Progenitor cell of endocrine pancreas (in vitro differentiated cells): ENCODE data around the gene CROCC2. TPM values are rescaled to one million over a fixed set of nuclear protein-coding genes. Genes with fewer than 3 reads are reported as not detected.

Source experiments
- DNase-seq: peaks from one replicate; pipeline ENCODE4 v3.0.0; 2021; ENCODE audit warnings: low spot score; ENCODE audit not compliant: unreplicated experiment
- H3K27ac Mint-ChIP-seq: 2 replicates; pipeline ENCODE4 v1.8.0; 2021; ENCODE audit warnings: mild to moderate bottlenecking, moderate library complexity, mixed read lengths
- H3K27me3 Mint-ChIP-seq: 2 replicates; pipeline ENCODE4 v1.8.0; 2021; ENCODE audit warnings: mixed read lengths
- H3K36me3 Mint-ChIP-seq: 2 replicates; pipeline ENCODE4 v1.8.0; 2022; ENCODE audit warnings: mixed read lengths; ENCODE audit not compliant: insufficient read depth
- H3K4me1 Mint-ChIP-seq: 2 replicates; pipeline ENCODE4 v1.8.0; 2021; ENCODE audit warnings: low read depth, mixed read lengths
- H3K4me3 Mint-ChIP-seq: 2 replicates; pipeline ENCODE4 v1.8.0; 2021; ENCODE audit warnings: low read depth, mild to moderate bottlenecking, moderate library complexity, mixed read lengths
- H3K9me3 Mint-ChIP-seq: 2 replicates; pipeline ENCODE4 v1.8.0; 2021; ENCODE audit warnings: low read depth, mixed read lengths
- total RNA-seq: library from RNA; stranded (reverse); gene quantifications from 2 replicates; pipeline ENCODE4 v1.2.1, GENCODE V29; 2021
- TF ChIP-seq, protein P1 (sequence below): fragments of 200-600 bp; sonication (generic); IDR thresholded peaks from one replicate; pipeline ENCODE4 v1.5.0; 2021; ENCODE audit warnings: antibody characterized with exemption, mild to moderate bottlenecking; ENCODE audit not compliant: unreplicated experiment

Gene CROCC2
- total RNA-seq, 1 donor from 2014 or later: 0.36 TPM

DNA sequence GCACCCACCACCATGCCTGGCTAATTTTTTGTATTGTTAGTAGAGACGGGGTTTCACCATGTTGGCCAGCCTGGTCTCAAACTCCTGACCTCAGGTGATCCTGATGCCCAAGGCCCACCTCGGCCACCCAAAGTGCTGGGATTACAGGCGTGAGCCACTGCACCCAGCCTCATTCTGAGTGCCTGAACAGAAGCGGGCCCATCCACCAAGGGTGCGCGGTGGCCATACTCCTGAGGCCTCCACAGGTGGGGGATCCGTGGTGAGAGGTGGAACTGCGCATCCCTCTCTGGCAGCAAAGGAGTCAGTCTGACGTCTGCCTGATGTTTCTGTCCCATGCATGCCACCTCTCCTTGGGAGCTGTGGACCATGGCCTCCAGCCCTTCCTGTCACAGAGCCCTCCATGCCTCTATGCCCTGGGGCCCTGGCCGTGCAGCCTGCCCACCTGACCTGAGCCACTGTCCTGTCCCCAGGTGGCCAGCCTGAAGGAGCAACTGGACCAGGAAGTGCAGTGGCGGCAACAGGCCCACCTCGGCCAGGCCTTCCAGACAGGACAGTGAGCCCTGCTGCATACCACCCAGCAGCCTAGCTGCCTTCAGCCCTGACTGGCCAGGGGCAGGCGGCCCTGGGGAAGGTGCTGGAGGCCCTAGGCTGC, 84.7 kb downstream of the CROCC2 start:
- peaks cover 11% of the 10 kb centered on the region for H3K27me3 Mint-ChIP-seq
- no peaks in the 10 kb centered on the region for H3K9me3 Mint-ChIP-seq
- H3K27ac Mint-ChIP-seq: no peak overlapping the region
- peak; percentile 6 for DNase-seq
- H3K4me3 Mint-ChIP-seq: no peak overlapping the region
- TF ChIP-seq, protein P1, sequence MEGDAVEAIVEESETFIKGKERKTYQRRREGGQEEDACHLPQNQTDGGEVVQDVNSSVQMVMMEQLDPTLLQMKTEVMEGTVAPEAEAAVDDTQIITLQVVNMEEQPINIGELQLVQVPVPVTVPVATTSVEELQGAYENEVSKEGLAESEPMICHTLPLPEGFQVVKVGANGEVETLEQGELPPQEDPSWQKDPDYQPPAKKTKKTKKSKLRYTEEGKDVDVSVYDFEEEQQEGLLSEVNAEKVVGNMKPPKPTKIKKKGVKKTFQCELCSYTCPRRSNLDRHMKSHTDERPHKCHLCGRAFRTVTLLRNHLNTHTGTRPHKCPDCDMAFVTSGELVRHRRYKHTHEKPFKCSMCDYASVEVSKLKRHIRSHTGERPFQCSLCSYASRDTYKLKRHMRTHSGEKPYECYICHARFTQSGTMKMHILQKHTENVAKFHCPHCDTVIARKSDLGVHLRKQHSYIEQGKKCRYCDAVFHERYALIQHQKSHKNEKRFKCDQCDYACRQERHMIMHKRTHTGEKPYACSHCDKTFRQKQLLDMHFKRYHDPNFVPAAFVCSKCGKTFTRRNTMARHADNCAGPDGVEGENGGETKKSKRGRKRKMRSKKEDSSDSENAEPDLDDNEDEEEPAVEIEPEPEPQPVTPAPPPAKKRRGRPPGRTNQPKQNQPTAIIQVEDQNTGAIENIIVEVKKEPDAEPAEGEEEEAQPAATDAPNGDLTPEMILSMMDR: no peak
- no peaks in the 10 kb centered on the region for H3K4me1 Mint-ChIP-seq
- no peaks in the 10 kb centered on the region for H3K36me3 Mint-ChIP-seq

DNA sequence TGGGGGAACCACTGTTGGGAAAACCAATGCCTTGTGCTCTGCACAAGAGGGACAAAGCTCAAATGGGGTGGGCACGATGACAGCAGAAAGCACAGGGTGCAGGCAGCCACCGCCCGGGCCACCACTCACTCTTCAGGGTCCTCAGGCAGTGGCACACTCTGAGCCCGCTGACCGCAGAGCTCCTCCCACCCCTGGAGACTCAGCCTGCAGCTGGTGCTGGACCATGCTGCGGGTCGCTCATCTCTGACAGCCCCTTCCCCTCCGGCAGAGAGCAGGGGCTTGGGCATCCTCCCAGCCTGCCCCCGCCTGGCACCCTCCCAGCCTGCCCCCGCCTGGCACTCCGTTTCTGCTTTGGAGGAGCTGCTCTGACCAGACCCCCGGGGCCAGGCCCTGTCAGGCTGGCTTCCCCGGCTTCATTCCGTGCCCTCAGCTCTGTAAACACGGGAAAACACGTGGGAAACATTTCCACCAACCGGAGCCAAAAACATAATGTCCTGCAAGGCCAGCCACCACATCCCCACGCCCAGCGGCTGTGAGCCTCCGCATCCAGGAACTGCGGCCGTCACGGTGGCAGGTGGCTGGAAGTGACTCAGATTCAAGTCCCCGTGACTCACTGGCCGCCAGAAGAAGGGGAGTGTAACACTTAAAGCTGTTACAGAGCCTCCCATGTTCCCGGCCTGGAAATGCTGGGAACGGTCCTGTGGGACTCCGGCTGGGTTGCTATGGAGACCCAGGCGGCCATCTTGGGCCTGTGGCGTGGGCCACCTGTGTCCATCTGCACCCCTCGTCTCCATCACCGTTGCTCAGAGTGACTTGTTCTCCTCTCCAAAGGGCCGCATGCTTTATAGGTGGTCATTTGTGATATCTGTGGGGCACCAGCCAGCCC, 85.5 kb downstream of the CROCC2 start:
- no peak overlapping the region for H3K27ac Mint-ChIP-seq

DNA sequence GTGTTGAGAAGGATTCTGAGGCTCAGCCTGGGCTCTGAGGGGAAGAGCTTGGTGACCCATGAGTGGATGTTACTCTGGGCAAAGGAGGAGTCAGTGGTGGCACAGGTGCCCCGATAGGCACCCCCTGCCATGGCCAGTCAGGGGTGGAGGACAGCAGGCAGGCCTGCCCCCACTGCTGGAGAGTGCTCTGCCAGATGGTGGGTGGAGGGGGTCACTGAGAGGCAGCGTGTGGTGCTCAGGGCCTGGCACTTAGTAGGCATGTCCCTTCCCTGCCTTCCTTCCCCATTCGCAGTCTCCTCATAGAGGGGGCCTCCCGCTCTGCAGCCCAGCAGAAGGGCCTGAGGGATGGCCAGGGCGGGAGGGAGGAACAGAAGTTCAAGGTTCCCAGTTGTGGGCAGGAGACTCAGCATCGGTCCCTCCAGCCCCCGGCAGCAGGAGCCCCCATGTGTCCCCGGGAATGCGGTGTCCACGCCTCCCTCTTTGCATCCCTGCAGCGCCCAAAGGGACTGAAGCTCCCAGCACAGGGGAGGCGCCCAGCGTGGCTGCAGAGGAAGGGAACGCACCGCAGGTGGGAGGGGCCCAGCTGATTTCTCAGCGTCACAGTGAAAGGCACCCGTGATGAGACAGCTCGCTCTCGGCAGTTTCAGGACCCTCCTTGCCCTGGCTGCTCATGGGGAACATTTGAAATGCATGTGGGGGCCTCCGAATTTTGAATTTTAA, 86.6 kb downstream of the CROCC2 start:
- peak; percentile 8 for DNase-seq
- H3K4me1 Mint-ChIP-seq: peaks cover 2% of the 10 kb centered on the region
- H3K27ac Mint-ChIP-seq: no peak overlapping the region
- H3K9me3 Mint-ChIP-seq: no peaks in the 10 kb centered on the region
- H3K4me3 Mint-ChIP-seq: no peak overlapping the region
- TF ChIP-seq, protein P1: no peak
- H3K27me3 Mint-ChIP-seq: peaks cover 19% of the 10 kb centered on the region
- no peaks in the 10 kb centered on the region for H3K36me3 Mint-ChIP-seq

More for the DNA sequence above, 85.5 kb downstream of the CROCC2 start:
- H3K27me3 Mint-ChIP-seq: peaks cover 10% of the 10 kb centered on the region
- H3K36me3 Mint-ChIP-seq: no peaks in the 10 kb centered on the region
- no peaks in the 10 kb centered on the region for H3K9me3 Mint-ChIP-seq
- H3K4me1 Mint-ChIP-seq: no peaks in the 10 kb centered on the region
- H3K4me3 Mint-ChIP-seq: no peak overlapping the region
- TF ChIP-seq, protein P1: no peak
- DNase-seq: peak; percentile 8

DNA sequence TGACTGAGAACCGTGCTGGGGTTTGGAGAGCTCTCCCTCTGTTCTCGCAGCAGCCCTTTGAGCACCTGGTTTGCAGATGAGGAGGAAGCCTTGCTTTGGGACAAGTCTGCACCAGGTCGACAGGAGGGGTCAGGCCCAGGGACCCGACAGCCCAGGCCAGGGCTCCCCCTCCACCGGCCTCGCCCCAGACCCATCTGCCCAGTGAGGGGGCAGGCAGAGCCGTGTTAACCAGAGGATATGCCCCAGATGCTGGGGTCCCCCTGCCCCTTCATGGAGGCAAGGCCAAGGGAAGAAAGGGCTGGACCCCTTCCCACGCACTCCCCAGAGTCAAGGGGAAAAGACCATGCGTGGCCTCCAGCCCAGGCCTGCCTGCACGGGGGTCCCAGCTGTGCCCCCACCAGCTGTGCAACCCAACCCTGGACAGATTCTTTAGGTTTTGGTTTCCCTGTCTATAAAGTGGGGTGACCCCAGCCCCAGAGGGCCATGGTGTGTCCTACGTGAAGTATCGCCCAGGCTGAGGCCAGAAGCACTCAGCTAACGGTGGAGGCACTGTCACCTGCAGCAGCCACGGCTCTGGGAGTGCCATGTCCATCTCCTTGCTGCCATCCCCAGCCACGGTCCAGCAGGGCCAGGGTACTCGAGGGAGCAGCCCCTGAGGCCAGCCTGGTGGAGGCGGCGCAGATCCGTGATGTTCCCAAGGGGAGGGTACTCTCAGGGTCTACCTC, 87.5 kb downstream of the CROCC2 start:
- Mint-ChIP-seq H3K36me3 (no peaks in the 10 kb centered on the region), H3K4me1 (peaks cover 2% of the 10 kb centered on the region), H3K27me3 (peaks cover 19% of the 10 kb centered on the region), H3K9me3 (no peaks in the 10 kb centered on the region), H3K27ac (no peak overlapping the region), H3K4me3 (no peak overlapping the region)
- peak; percentile 8 for DNase-seq
- TF ChIP-seq, protein P1: no peak
